Gastrocnemius medialis (tissue), 4 donors: ENCODE measurements around the gene IMPG1.

Experiments
- CTCF ChIP-seq, 5 experiments: fragments of 450-650 bp in 3 of 5; fragments of 200-600 bp in 2 of 5; sonication (generic) in 2 of 5; IDR thresholded peaks in 4 of 5; conservative IDR thresholded peaks in 1 of 5; 1 replicate in 4 of 5; 2 replicates in 1 of 5; pipeline ENCODE4 v1.5.1; 2016 to 2019; ENCODE audit warnings: antibody characterized with exemption in 5 of 5, mild to moderate bottlenecking in 3 of 5, moderate library complexity in 3 of 5
- POLR2A ChIP-seq, 2 donors: fragments of 450-650 bp; IDR thresholded peaks; one replicate each; pipeline ENCODE4 v1.6.1; 2017; ENCODE audit warnings: antibody characterized with exemption in 2 of 2, mild to moderate bottlenecking in 2 of 2, moderate library complexity in 2 of 2

GRCh38 chr6:75946146-75946831 lies 126.2 kb downstream of the IMPG1 start:
- no peak for TF ChIP-seq CTCF (IDR thresholded peaks at IDR 0.05 in 4 of 5, conservative IDR thresholded peaks at IDR 0.05 in 1 of 5)
- no peak for TF ChIP-seq POLR2A (IDR thresholded peaks at IDR 0.05)
